ENCODE results near the gene KBTBD13. TPM values are rescaled to one million over a fixed set of nuclear protein-coding genes. Genes with fewer than 3 reads are reported as not detected.

KBTBD13 gene
- total and polyA plus RNA-seq, 8 donors, result 0.18 to 1.4 (median 0.71) TPM; not detected in 1

- DNase-seq (peak in 3 of 4 donors; percentile 81 to 91 (median 88)), ATAC-seq (peak; percentile 71)
- Histone ChIP-seq H3K36me3 (no peaks in the 10 kb centered on the region), H3K27ac (no peak overlapping the region), H3K9me3 (no peaks in the 10 kb centered on the region), H3K27me3 (no peaks in the 10 kb centered on the region), H3K4me1 (peaks cover 5 to 32% of the 10 kb centered on the region in 2 donors), H3K4me3 (peak overlapping the region in 1 of 2 donors; percentile 29)
- intact Hi-C loops (cut with DNase I), result no loop called here
- no peak for TF ChIP-seq CTCF (IDR thresholded peaks at IDR 0.05)
Measured at GRCh38 chr15:65049418-65049840, 27.1 kb upstream of the KBTBD13 start.

GRCh38 chr15:65050270-65050669, 26.3 kb upstream of the KBTBD13 start:
- Histone ChIP-seq H3K9me3 (no peaks in the 10 kb centered on the region), H3K36me3 (no peaks in the 10 kb centered on the region), H3K4me1 (peaks cover 0 to 29% of the 10 kb centered on the region in 2 donors), H3K27ac (no peak overlapping the region), H3K4me3 (no peak overlapping the region), H3K27me3 (no peaks in the 10 kb centered on the region)
- intact Hi-C loops (cut with DNase I), result no loop called here
- DNase-seq (no peak), ATAC-seq (no peak)
- TF ChIP-seq CTCF (IDR thresholded peaks at IDR 0.05), result no peak

- no peaks in the 10 kb centered on the region for H3K36me3 ChIP-seq
- H3K27me3 ChIP-seq, result no peaks in the 10 kb centered on the region
- no peak overlapping the region for H3K27ac ChIP-seq
- ATAC-seq (no peak), DNase-seq (no peak)
- H3K4me1 ChIP-seq, result peaks cover 0 to 31% of the 10 kb centered on the region in 2 donors
- TF ChIP-seq CTCF (IDR thresholded peaks at IDR 0.05), result no peak
- no peak overlapping the region for H3K4me3 ChIP-seq
- intact Hi-C loops (cut with DNase I), result no loop called here
- H3K9me3 ChIP-seq, result no peaks in the 10 kb centered on the region
Measured at GRCh38 chr15:65051266-65051665, 25.3 kb upstream of the KBTBD13 start.

- H3K4me3 ChIP-seq, result no peak overlapping the region
- ATAC-seq (no peak), DNase-seq (no peak)
- TF ChIP-seq CTCF (IDR thresholded peaks at IDR 0.05), result no peak
- no peaks in the 10 kb centered on the region for H3K9me3 ChIP-seq
- H3K27me3 ChIP-seq, result no peaks in the 10 kb centered on the region
- peaks cover 0 to 31% of the 10 kb centered on the region in 2 donors for H3K4me1 ChIP-seq
- H3K27ac ChIP-seq, result no peak overlapping the region
- no peaks in the 10 kb centered on the region for H3K36me3 ChIP-seq
- intact Hi-C loops (cut with DNase I), result no loop called here
Measured at GRCh38 chr15:65052956-65053355, 23.6 kb upstream of the KBTBD13 start.

- intact Hi-C loops (cut with DNase I), result no loop called here
- Histone ChIP-seq H3K4me3 (no peak overlapping the region), H3K4me1 (peaks cover 0 to 24% of the 10 kb centered on the region in 2 donors), H3K36me3 (no peaks in the 10 kb centered on the region), H3K9me3 (no peaks in the 10 kb centered on the region), H3K27me3 (no peaks in the 10 kb centered on the region), H3K27ac (no peak overlapping the region)
- DNase-seq (peak in 3 of 4 donors; percentile 57 to 86 (median 85)), ATAC-seq (peak; percentile 92)
- peak; percentile 67 to 83 for TF ChIP-seq CTCF (IDR thresholded peaks at IDR 0.05)
Measured at GRCh38 chr15:65054333-65055200, 22.0 kb upstream of the KBTBD13 start.
